Prostate gland (tissue), 2 donors: ENCODE measurements around the gene TFB2M. TPM values are rescaled to one million over a fixed set of nuclear protein-coding genes. Genes with fewer than 3 reads are reported as not detected.
"Not testable (repeated sequence)": the region's sequence is repeated elsewhere in the genome, so short reads cannot be mapped to it uniquely, and the experiment has no call there.

Experiments used
- DNase-seq: peaks from one replicate; pipeline ENCODE4 v3.0.0-alpha.2; 2019; ENCODE audit warnings: low spot score
- H3K27ac ChIP-seq, 2 donors: fragments of 200-600 bp; sonication (generic); 2 replicates each; pipeline ENCODE4 v1.5.1; 2017 to 2019
- H3K27me3 ChIP-seq: fragments of 200-600 bp; sonication (generic); replicated peaks from 2 replicates; pipeline ENCODE4 v1.5.1; 2019; ENCODE audit not compliant: insufficient read depth
- H3K36me3 ChIP-seq, 2 donors: fragments of 200-600 bp; sonication (generic); 1 replicate in 1 of 2; 2 replicates in 1 of 2; pipeline versions ENCODE4 v1.5.1 to v1.8.1; 2017 to 2019
- H3K4me1 ChIP-seq: fragments of 200-600 bp; sonication (generic); replicated peaks from 2 replicates; pipeline ENCODE4 v1.5.1; 2019
- H3K4me3 ChIP-seq, 2 donors: fragments of 200-600 bp; sonication (generic); 2 replicates each; pipeline ENCODE4 v1.5.1; 2017 to 2019
- H3K9me3 ChIP-seq: fragments of 200-600 bp; sonication (generic); 2 replicates; pipeline ENCODE4 v1.5.1; 2017
- CTCF ChIP-seq, 4 experiments: fragments of 200-600 bp in 2 of 4; fragments of 450-650 bp in 2 of 4; sonication (generic) in 2 of 4; IDR thresholded peaks; 1 replicate in 3 of 4; 2 replicates in 1 of 4; pipeline ENCODE4 v1.5.1; 2016 to 2019; ENCODE audit warnings: antibody characterized with exemption in 4 of 4, mild to moderate bottlenecking in 2 of 4, moderate library complexity in 2 of 4
- POLR2A ChIP-seq: fragments of 450-650 bp; IDR thresholded peaks from one replicate; pipeline ENCODE4 v1.6.1; 2016; ENCODE audit warnings: antibody characterized with exemption, mild to moderate bottlenecking
- POLR2AphosphoS5 ChIP-seq: sonication (generic); formaldehyde crosslinking; IDR thresholded peaks from one replicate; pipeline ENCODE4 v1.6.1; 2017; ENCODE audit warnings: antibody characterized with exemption
- WGBS: methylation state at CpG from one replicate; pipeline ENCODE4 v1.1.5; 2018; 5-methylcytosine and 5-hydroxymethylcytosine counted together
- intact Hi-C: fragments of 100-400 bp; cut with DNase I; formaldehyde crosslinking; loops from one replicate; pipeline ENCODE4 v1.14.2; 2022
- total RNA-seq, 2 donors: library from RNA; depleted of rRNA; stranded (reverse); fragments of >200 nt; gene quantifications; one replicate each; pipeline ENCODE4 v1.1.0, GENCODE V29; 2016

The TFB2M gene
- total RNA-seq, 2 donors from 2014 or later, result 10.3 to 15.1 TPM

GRCh38 chr1:246591504-246591903 is 25.4 kb upstream of the TFB2M start:
- intact Hi-C loops, result no loop called here
- H3K27ac ChIP-seq, result no peak overlapping the region
- 96% methylated on average over 6 of the region's 6 CpGs for WGBS
- TF ChIP-seq POLR2AphosphoS5, result no peak
- TF ChIP-seq POLR2A, result no peak
- no peak for TF ChIP-seq CTCF (IDR thresholded peaks at IDR 0.05)
- DNase-seq, result no peak
- no peaks in the 10 kb centered on the region for H3K36me3 ChIP-seq
- H3K4me1 ChIP-seq, result peaks cover 4% of the 10 kb centered on the region
- no peak overlapping the region for H3K4me3 ChIP-seq
- no peaks in the 10 kb centered on the region for H3K27me3 ChIP-seq
- no peaks in the 10 kb centered on the region for H3K9me3 ChIP-seq

GRCh38 chr1:246591047-246591446 is 25.0 kb upstream of the TFB2M start:
- H3K9me3 ChIP-seq, result no peaks in the 10 kb centered on the region
- intact Hi-C loops, result no loop called here
- peaks cover 4% of the 10 kb centered on the region for H3K4me1 ChIP-seq
- H3K27ac ChIP-seq, result no peak overlapping the region
- no peaks in the 10 kb centered on the region for H3K27me3 ChIP-seq
- DNase-seq, result no peak
- H3K36me3 ChIP-seq, result no peaks in the 10 kb centered on the region
- no peak overlapping the region for H3K4me3 ChIP-seq
- TF ChIP-seq POLR2AphosphoS5 (no peak), POLR2A (no peak), CTCF (IDR thresholded peaks at IDR 0.05) (no peak)

GRCh38 chr1:246589919-246590318 is 23.9 kb upstream of the TFB2M start:
- H3K36me3 ChIP-seq, H3K27ac ChIP-seq, intact Hi-C loops, H3K4me1 ChIP-seq, DNase-seq, H3K27me3 ChIP-seq, H3K4me3 ChIP-seq, H3K9me3 ChIP-seq: not testable (repeated sequence)
- WGBS, result 95% methylated on average over 10 of the region's 10 CpGs

GRCh38 chr1:246588159-246588721 is 22.2 kb upstream of the TFB2M start:
- no peaks in the 10 kb centered on the region for H3K27me3 ChIP-seq
- TF ChIP-seq POLR2AphosphoS5 (no peak), POLR2A (no peak), CTCF (IDR thresholded peaks at IDR 0.05) (no peak)
- no peak for DNase-seq
- WGBS, result 73% methylated on average over 2 of the region's 2 CpGs
- no peaks in the 10 kb centered on the region for H3K36me3 ChIP-seq
- intact Hi-C loops, result no loop called here
- H3K9me3 ChIP-seq, result no peaks in the 10 kb centered on the region
- H3K4me1 ChIP-seq, result peaks cover 5% of the 10 kb centered on the region
- no peak overlapping the region for H3K27ac ChIP-seq
- H3K4me3 ChIP-seq, result no peak overlapping the region

- peaks cover 7% of the 10 kb centered on the region for H3K4me1 ChIP-seq
- no peak overlapping the region for H3K4me3 ChIP-seq
- TF ChIP-seq POLR2AphosphoS5 (no peak), POLR2A (no peak), CTCF (IDR thresholded peaks at IDR 0.05) (no peak)
- H3K36me3 ChIP-seq, result no peaks in the 10 kb centered on the region
- 79% methylated on average over 3 of the region's 3 CpGs for WGBS
- no peaks in the 10 kb centered on the region for H3K9me3 ChIP-seq
- no peaks in the 10 kb centered on the region for H3K27me3 ChIP-seq
- no peak overlapping the region for H3K27ac ChIP-seq
- DNase-seq, result no peak
- intact Hi-C loops, result no loop called here
Observed at GRCh38 chr1:246587606-246588005, 21.5 kb upstream of the TFB2M start.
